HG03469 (cell line): ENCODE measurements around the gene RTF1.
"Not testable (repeated sequence)": the region's sequence is repeated elsewhere in the genome, so short reads cannot be mapped to it uniquely, and the experiment has no call there.

Experiments
- ATAC-seq: cut with Tn5 transposase; IDR thresholded peaks from one replicate; pipeline ENCODE4 v1.9.1; 2021; ENCODE audit warnings: mild to moderate bottlenecking, moderate library complexity, moderate number of reproducible peaks; ENCODE audit not compliant: unreplicated experiment

Gene RTF1

DNA sequence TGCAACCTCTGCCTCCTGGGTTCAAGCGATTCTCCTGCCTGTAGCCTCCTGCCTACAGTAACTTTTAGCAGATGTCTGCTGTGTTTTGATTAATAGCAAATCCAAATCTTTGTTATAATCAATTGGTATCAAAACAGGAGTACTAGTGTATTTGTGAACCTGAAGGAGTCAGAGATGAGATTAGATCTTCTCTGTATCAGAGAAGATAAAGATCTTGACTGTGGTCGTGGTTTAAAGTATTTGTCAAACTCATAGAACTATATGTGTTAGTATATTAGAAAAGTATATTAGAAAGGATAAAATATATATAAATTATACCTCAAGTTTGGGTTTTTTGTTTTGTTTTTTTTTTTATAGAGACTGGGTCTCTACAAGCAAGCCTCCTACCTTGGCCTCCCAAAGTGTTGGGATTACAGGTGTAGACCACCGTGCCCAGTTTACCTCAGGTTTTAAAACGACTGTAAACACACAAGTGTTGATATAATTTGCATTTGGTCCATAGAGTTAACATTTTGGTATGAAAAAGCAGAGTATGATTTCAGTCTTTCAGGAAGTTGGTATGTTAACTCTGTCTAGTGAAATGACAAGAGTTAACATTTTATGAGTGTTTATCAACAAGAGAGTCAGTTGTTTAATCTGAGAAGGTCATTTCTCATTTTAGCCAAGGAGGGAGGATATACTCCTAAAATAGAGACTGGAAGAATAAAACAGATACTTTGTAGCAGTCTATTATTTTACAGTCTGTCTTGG lies 18.3 kb downstream of the RTF1 start:
- ATAC-seq = no peak

- no peak for ATAC-seq
Observed at GRCh38 chr15:41437448-41437847, 20.6 kb downstream of the RTF1 start.

DNA sequence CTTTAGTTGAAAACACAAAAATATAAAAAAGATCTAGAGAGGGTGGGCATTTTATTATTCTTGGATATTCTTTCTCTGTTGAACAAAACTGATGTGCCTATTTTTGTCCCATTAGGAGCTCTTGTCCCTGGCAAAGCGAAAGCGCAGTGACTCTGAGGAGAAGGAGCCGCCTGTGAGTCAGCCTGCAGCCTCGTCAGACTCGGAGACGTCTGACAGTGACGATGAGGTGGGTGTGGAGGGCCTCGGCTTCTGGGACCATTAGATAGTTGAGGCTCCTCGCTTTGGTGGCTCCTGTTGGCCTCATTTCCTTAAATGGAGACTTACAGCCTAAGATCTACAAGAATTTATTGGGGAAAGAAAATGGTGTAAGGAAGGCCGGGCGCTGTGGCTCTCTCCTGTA lies 21.3 kb downstream of the RTF1 start:
- no peak for ATAC-seq

GRCh38 chr15:41438745-41439144 lies 21.9 kb downstream of the RTF1 start:
- not testable (repeated sequence) for ATAC-seq

GRCh38 chr15:41443275-41443674 lies 26.4 kb downstream of the RTF1 start:
- ATAC-seq = no peak

DNA sequence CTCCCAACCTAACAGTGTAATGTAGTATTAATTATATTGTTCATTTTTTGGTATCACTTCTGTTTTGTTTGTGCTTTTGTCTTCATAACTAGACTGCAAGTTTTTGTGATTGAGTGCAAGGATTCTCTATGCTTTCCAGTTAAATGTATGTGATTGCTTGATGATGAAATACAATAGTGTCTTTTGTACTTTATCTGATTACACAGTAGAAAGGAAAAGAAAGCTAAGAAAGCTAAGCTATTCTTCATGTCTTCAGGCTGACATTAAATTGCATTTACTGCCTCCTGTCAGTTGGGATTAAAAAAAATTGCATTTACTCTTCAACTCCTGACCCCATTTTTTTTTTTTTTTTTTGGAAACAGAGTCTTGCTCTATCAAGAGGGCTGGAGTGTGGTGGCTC lies 28.5 kb downstream of the RTF1 start:
- ATAC-seq = no peak

DNA sequence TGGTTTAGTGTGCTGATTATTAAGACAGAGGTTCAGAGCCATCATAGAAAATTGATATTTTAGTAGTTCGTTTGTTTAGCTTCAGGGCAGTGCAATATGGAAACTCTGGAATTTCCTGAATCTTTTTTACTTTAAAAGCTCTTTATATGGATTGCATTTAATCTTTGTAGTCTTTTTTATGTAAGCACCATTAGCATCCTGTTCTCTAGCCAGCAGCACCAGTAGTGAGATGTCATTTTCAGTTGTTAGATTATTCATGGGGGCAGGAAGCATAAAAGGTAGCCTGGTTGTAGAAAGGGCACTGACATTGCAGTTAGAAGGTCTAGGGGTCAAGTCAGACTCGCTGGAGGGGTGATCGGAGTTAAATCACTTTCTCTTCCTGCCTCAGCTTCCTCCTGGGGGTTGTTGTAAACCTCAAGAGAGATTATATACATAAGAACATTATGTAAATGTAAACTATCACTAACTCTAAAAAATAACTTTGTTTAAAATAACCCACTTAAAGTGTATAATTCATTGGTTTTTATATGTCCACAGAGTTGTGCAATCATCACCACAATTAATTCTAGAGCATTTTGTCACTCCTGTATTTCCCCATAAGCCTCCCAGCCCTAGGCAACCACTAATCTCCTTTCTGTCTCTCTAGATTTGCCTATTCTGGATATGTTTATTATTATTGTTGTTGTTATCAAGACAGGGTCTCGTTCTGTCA lies 45.3 kb downstream of the RTF1 start:
- no peak for ATAC-seq

- ATAC-seq = no peak
Observed at GRCh38 chr15:41464889-41465580, 48.1 kb downstream of the RTF1 start.

- ATAC-seq = no peak
Observed at GRCh38 chr15:41465822-41466421, 49.0 kb downstream of the RTF1 start.

DNA sequence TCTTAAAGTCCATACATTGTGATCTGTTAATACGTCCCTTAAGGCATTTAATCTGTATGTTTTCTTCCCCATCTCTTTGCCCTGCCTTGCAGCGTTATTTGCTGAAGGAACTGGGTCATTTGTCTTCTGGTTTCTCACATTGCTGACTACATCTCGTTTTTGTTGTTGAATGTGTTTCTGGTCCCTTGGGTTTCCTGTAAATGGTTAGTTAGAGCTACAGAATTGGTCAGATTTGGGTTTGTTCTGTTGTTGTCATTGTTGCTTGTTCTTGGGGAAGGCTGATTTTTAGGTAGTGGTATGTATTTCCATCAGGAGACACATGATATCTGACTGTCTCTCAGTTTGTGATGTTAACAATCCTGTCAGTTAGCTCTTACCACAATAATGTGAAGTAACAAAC lies 49.8 kb downstream of the RTF1 start:
- no peak for ATAC-seq

GRCh38 chr15:41469644-41470043 lies 52.7 kb downstream of the RTF1 start:
- not testable (repeated sequence) for ATAC-seq

GRCh38 chr15:41473418-41473817 lies 56.5 kb downstream of the RTF1 start:
- no peak for ATAC-seq

GRCh38 chr15:41474436-41474835 lies 57.5 kb downstream of the RTF1 start:
- no peak for ATAC-seq

- ATAC-seq = no peak
Observed at GRCh38 chr15:41474941-41475340, 58.0 kb downstream of the RTF1 start.

GRCh38 chr15:41476416-41477048 lies 59.6 kb downstream of the RTF1 start:
- no peak for ATAC-seq

DNA sequence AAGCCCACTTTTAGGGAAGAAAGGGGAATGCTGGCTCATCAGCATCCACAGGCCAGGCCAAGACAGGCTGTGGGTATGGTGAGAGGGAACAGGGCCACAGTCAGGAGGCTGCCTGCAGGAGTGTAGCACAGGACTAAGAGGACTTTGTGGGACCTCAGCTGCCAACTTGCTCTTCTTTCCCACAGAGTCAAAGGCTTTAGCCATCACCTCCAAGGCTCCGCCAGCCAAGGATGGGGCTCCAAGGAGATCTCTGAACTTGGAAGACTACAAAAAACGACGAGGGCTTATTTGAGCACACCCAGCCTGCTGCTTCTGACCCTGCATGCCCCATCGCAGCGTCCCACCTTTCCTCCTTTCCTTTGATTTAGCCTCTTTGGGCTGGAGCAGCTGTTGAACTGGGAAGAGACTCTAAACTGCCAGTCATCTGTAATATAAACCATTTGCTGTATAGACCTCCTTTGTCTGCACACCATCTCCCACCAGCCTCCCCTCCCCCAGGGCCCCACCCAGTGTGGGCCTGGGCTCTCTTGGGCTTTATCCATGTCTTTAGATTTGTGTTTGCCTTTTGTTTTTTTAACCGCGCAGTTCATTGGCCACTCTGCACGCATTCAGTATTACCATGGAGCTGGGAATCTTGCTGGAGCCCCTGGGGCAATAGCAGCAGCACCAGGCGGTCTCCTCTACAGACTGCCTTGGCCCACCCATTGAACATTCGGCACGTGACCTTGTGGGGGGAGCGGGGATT lies 63.7 kb downstream of the RTF1 start:
- ATAC-seq = no peak

- no peak for ATAC-seq
Observed at GRCh38 chr15:41482110-41482877, 65.4 kb downstream of the RTF1 start.

DNA sequence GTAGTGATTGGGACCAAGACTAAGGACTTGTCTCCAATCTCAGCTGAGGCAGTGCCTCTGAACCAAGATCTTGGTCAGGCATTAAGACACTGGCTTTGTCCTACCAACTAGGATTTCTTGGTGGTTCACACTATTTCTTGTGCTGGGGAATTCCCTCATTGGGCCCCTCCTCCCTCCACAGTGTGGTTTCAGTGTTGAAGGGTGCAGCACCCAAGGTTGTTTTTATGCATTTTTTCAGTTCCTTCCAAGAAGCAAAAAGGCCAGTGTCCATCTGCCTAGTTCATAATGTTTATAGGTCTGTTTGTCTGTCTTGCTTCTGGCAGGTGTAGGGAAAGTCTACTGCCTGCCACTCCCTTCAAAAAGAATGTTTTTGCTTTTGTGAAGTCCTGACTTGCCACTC lies 66.2 kb downstream of the RTF1 start:
- no peak for ATAC-seq

- ATAC-seq = no peak
Observed at GRCh38 chr15:41483519-41483918, 66.6 kb downstream of the RTF1 start.
